HepG2 (cell line): ENCODE results near the gene UBE3A. TPM values are rescaled to one million over a fixed set of nuclear protein-coding genes. Genes with fewer than 3 reads are reported as not detected.

Experiments
- ATAC-seq: fragments of 200-7000 bp; cut with Tn5 transposase; 3 replicates; pipeline ENCODE4 v1.9.1; 2020; ENCODE audit warnings: mild to moderate bottlenecking, moderate library complexity
- BruUV-seq: library from RNA; stranded (reverse); fragments of 400-500 nt; replicated peaks from 2 replicates; lab custom pipeline; 2021; lab: Mats Ljungman, UMichigan
- CTCF ChIA-PET: fragments of 300-600 bp; formaldehyde crosslinking; extraction: SDS; loops from one replicate; lab custom pipeline; 2021; ENCODE audit warnings: low total read pairs, inconsistent platforms, low intra/inter-chr PET ratio; lab: Yijun Ruan, JAX
- POLR2A ChIA-PET: fragments of 350-600 bp; sonication (Branson Sonifier 250); formaldehyde crosslinking; loops from one replicate; lab custom pipeline; 2020; ENCODE audit warnings: antibody characterized with exemption, inconsistent platforms; lab: Yijun Ruan, JAX
- DNase-seq: peaks from one replicate; pipeline ENCODE4 v3.0.0-alpha.2; 2015; ENCODE audit warnings: low spot score
- FAIRE-seq: peaks from 3 replicates; lab custom pipeline; 2011; peaks lifted over from hg19 to GRCh38; lab: Jason Lieb, UNC
- H2AFZ ChIP-seq: one replicate; pipeline ENCODE4 v1.6.1; 2011; ENCODE audit warnings: low read length, inconsistent platforms
- H3K27ac ChIP-seq: fragments of 300-600 bp; 3 replicates; pipeline ENCODE4 v1.8.0; 2011; ENCODE audit warnings: mixed run types, mild to moderate bottlenecking, mixed read lengths, low read length, inconsistent platforms; ENCODE audit not compliant: insufficient read depth; ENCODE audit errors: extremely low read length
- H3K27me3 ChIP-seq, 2 experiments: fragments of 200-600 bp in 1 of 2; 2 replicates in 1 of 2; 3 replicates in 1 of 2; pipeline versions ENCODE4 v1.6.0 to v1.8.0; 2011; ENCODE audit warnings: low read length in 2 of 2, mild to moderate bottlenecking in 2 of 2, moderate library complexity in 2 of 2, inconsistent platforms in 1 of 2; ENCODE audit not compliant: insufficient read depth in 2 of 2, control insufficient read depth in 1 of 2
- H3K36me3 ChIP-seq, 2 experiments: fragments of 200-600 bp in 1 of 2; replicated peaks in 1 of 2; 2 replicates in 1 of 2; 3 replicates in 1 of 2; pipeline versions ENCODE4 v1.5.1 to v1.8.0; 2011; ENCODE audit warnings: low read length in 2 of 2, inconsistent platforms in 1 of 2; ENCODE audit not compliant: insufficient read depth in 2 of 2, control insufficient read depth in 1 of 2
- H3K4me1 ChIP-seq: 2 replicates; pipeline ENCODE4 v1.5.1; 2012; ENCODE audit warnings: low read length, inconsistent platforms; ENCODE audit not compliant: insufficient read depth
- H3K4me2 ChIP-seq: 2 replicates; pipeline ENCODE4 v1.6.0; 2011; ENCODE audit warnings: low read depth, low read length, inconsistent platforms
- H3K4me3 ChIP-seq, 3 experiments: fragments of 200-600 bp in 1 of 3; sonication (generic), shearing (Covaris generic) in 1 of 3; replicated peaks in 1 of 3; 2 replicates each; pipeline ENCODE4 v1.5.1; 2011 to 2016; ENCODE audit warnings: low read length in 3 of 3, inconsistent platforms in 2 of 3, low read depth in 2 of 3, mild to moderate bottlenecking in 2 of 3, control low read depth in 1 of 3, mixed read lengths in 1 of 3; ENCODE audit not compliant: insufficient read depth in 1 of 3
- H3K79me2 ChIP-seq: one replicate; pipeline ENCODE4 v1.6.1; 2011; ENCODE audit warnings: low read length, inconsistent platforms; ENCODE audit not compliant: insufficient read depth
- H3K9ac ChIP-seq: 2 replicates; pipeline ENCODE4 v1.6.0; 2011; ENCODE audit warnings: mild to moderate bottlenecking, low read depth, low read length, inconsistent platforms; ENCODE audit not compliant: insufficient read depth
- H3K9me3 ChIP-seq: 2 replicates; pipeline ENCODE4 v1.5.1; 2012; ENCODE audit warnings: mild to moderate bottlenecking, low read length
- H4K20me1 ChIP-seq: 2 replicates; pipeline ENCODE4 v1.6.0; 2011; ENCODE audit warnings: inconsistent platforms, mild to moderate bottlenecking, low read length, moderate library complexity; ENCODE audit not compliant: insufficient read depth
- HIVEP1 ChIP-seq: sonication (generic); formaldehyde crosslinking; IDR thresholded peaks from 2 replicates; pipeline ENCODE4 v1.4.0; 2020; ENCODE audit warnings: mild to moderate bottlenecking, missing genetic modification reagents
- HNRNPUL1 ChIP-seq: fragments of 200-400 bp; formaldehyde crosslinking; IDR thresholded peaks from 2 replicates; pipeline ENCODE4 v1.6.1; 2017; ENCODE audit warnings: low read depth, mild to moderate bottlenecking, low read length, moderate library complexity
- MBD4 ChIP-seq: IDR thresholded peaks from 2 replicates; pipeline ENCODE4 v1.6.1; 2012; ENCODE audit warnings: low read length, inconsistent platforms, borderline replicate concordance
- MLLT10 ChIP-seq: sonication (generic); formaldehyde crosslinking; IDR thresholded peaks from 2 replicates; pipeline ENCODE4 v1.4.0; 2020; ENCODE audit warnings: missing genetic modification reagents
- TARDBP ChIP-seq: sonication (generic); formaldehyde crosslinking; IDR thresholded peaks from 2 replicates; pipeline ENCODE4 v1.8.0; 2022; ENCODE audit warnings: mild to moderate bottlenecking, missing genetic modification reagents
- TMF1 ChIP-seq: sonication (generic); formaldehyde crosslinking; IDR thresholded peaks from 2 replicates; pipeline ENCODE4 v1.8.1; 2022; ENCODE audit warnings: low read depth, missing genetic modification reagents
- ZBTB14 ChIP-seq: sonication (generic); formaldehyde crosslinking; IDR thresholded peaks from 2 replicates; pipeline ENCODE4 v1.4.0; 2020; ENCODE audit warnings: missing genetic modification reagents
- ZNF121 ChIP-seq: sonication (generic); formaldehyde crosslinking; IDR thresholded peaks from 2 replicates; pipeline ENCODE4 v1.5.0; 2020; ENCODE audit warnings: mild to moderate bottlenecking, missing genetic modification reagents
- ZNF557 ChIP-seq: sonication (generic); formaldehyde crosslinking; IDR thresholded peaks from 2 replicates; pipeline ENCODE4 v1.4.0; 2020; ENCODE audit warnings: missing genetic modification reagents
- ZNF577 ChIP-seq: sonication (generic); formaldehyde crosslinking; IDR thresholded peaks from 2 replicates; pipeline ENCODE4 v1.4.0; 2020; ENCODE audit warnings: mild to moderate bottlenecking, low read depth, missing genetic modification reagents, borderline replicate concordance
- WGBS: methylation state at CpG from one replicate; pipeline ENCODE4 v1.1.6; 2017; ENCODE audit warnings: low lambda C conversion rate; 5-methylcytosine and 5-hydroxymethylcytosine counted together
- in situ Hi-C: cut with HindIII; loops from 2 replicates; pipeline ENCODE4 v1.10.0; 2017; ENCODE audit warnings: low pct_unique_long_range_greater_than_20kb; ENCODE audit not compliant: extremely low pct_ligation_motif_present
- intact Hi-C: fragments of 100-400 bp; cut with micrococcal nuclease; formaldehyde crosslinking; loops from one replicate; pipeline ENCODE4 v1.10.0; 2022; ENCODE audit not compliant: unreplicated experiment
- polyA plus RNA-seq, 8 experiments: library from polyadenylated mRNA; depleted of rRNA in 3 of 8; stranded (reverse) in 7 of 8; unstranded in 1 of 8; fragments of >200 nt; fragmentation: Illumina TruSeq in 4 of 8; extraction: Trizol in 4 of 8; gene quantifications; 2 replicates each; pipeline versions ENCODE4 v1.2.1 to v1.2.3, GENCODE V29; 2011 to 2016; ENCODE audit warnings: low read depth in 4 of 8, missing spikeins in 1 of 8, mixed read lengths in 1 of 8; ENCODE audit not compliant: insufficient read depth in 1 of 8
- total RNA-seq, 5 experiments: library from RNA; depleted of rRNA; stranded (reverse); fragments of >200 nt; fragmentation: Illumina TruSeq; extraction: Trizol; gene quantifications; 2 replicates each; pipeline ENCODE4 v1.2.3, GENCODE V29; 2016; ENCODE audit warnings: low read depth in 1 of 5

The UBE3A gene
- total and polyA plus RNA-seq, 2 of the 13 experiments (the other 11 are each of a cell fraction or from before 2014, with no cell fraction given) = 17.3 to 80.5 TPM

DNA sequence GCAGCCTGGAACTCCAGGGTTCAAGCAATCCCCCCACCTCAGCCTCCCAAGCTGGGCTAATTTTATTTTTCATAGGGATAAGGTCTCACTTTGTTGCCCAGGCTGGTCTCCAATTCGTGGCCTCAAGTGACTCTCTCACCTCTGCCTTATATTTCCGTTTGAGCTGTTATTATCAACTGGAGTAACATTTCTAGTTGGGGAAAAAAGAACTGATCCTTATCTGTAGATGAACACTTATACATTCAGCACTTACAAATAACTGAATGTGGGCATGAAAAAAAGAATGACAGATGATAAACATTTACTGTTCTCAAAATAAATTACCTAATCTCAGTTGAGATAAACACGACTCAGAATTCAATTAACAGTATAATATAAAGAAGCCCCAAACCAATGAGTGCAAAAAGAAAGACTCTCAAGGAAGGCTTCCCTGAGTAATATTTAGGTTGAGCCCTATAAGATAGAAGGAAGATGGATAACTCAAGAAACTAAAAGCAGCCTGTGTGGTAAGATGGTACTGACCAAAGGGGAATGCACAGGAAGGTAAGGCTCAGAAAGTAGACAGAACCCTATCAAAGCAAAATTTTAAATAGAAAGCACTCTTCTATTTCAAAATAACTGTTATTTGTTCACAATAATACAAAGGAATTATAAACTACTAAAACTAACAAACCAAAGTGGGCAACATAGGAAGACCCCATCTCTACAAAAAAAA is 11.8 kb downstream of the UBE3A start (continued):
- TF ChIP-seq TARDBP (no peak), ZNF557 (CRISPR knock-in tag) (no peak), HNRNPUL1 (no peak), ZNF121 (CRISPR knock-in tag) (no peak), TMF1 (CRISPR knock-in tag) (no peak)
- TF ChIP-seq, all 625 proteins: peak for 0

DNA sequence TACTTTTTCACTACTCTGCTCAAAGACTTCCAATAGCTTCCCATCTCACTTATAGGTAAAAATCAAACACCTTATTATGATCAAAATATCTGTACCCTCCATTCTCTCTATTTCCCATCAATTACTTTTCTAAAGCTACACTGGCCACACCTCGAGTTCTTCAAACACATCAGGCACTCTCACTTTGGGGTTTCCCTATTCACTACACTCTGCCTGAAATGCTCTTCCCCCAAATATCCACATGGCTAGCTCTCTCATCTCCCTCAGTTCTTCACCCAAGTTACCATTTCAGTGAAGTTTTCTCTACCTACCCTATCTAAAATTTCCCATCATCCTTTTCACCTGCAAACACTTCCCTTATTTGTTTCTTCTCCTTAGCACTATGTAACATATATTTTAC is 14.8 kb downstream of the UBE3A start:
- ATAC-seq (no peak), FAIRE-seq (no peak), DNase-seq (no peak)
- ChIA-PET CTCF (no interaction called here), POLR2A (no interaction called here)
- H2AFZ ChIP-seq = no peak overlapping the region
- H4K20me1 ChIP-seq = peaks cover 17% of the 10 kb centered on the region
- TF ChIP-seq HIVEP1 (no peak), ZNF577 (no peak), ZBTB14 (no peak), MLLT10 (CRISPR knock-in tag) (no peak), MBD4 (no peak)
- no TSS peak for BruUV-seq
- H3K36me3 ChIP-seq = peaks cover 0 to 2% of the 10 kb centered on the region in 2 experiments; a peak in 3 of 5 replicates
- H3K27me3 ChIP-seq = no peaks in the 10 kb centered on the region
- intact Hi-C loops = no loop called here
- peaks cover 8% of the 10 kb centered on the region for H3K4me1 ChIP-seq
- no peaks in the 10 kb centered on the region for H3K9me3 ChIP-seq
- H3K9ac ChIP-seq = no peak overlapping the region
- H3K4me2 ChIP-seq = no peak overlapping the region
- H3K79me2 ChIP-seq = peaks cover 100% of the 10 kb centered on the region
- H3K27ac ChIP-seq = no peak overlapping the region
- in situ Hi-C loops = no loop called here
- H3K4me3 ChIP-seq = no peak overlapping the region
- whole genome bisulfite sequencing = 91% methylated on average over 1 of the region's 1 CpG
